ENCODE measurements around the gene LTBP3. TPM values are rescaled to one million over a fixed set of nuclear protein-coding genes. Genes with fewer than 3 reads are reported as not detected.

LTBP3 gene
- total and polyA plus RNA-seq, 2 of the 13 experiments (the other 11 are each of a cell fraction or from before 2014, with no cell fraction given) = 12.2 to 68.1 TPM

GRCh38 chr11:65555693-65556231 is 2.4 kb downstream of the LTBP3 start (continued):
- TF ChIP-seq PAXIP1 (CRISPR knock-in tag; conservative IDR thresholded peaks at IDR 0.05) (peak; percentile 62), ZNF280B (CRISPR knock-in tag; IDR thresholded peaks at IDR 0.05; ENCODE audit: borderline replicate concordance) (no peak), ZNF687 (CRISPR knock-in tag; IDR thresholded peaks at IDR 0.05) (peak; percentile 80), YY1 (IDR thresholded peaks at IDR 0.05; ENCODE audit: insufficient read depth, insufficient replicate concordance, low read depth, low read length) (no peak), SOX13 (IDR thresholded peaks at IDR 0.05) (no peak), SOX13 (CRISPR knock-in tag; conservative IDR thresholded peaks at IDR 0.05 in 1 of 2, IDR thresholded peaks at IDR 0.05 in 1 of 2) (peak in 1 of 2 experiments; percentile 28; a peak in 1 of 4 replicates), TBX2 (CRISPR knock-in tag; IDR thresholded peaks at IDR 0.05; ENCODE audit: borderline replicate concordance) (peak; percentile 34; the same call in 1 of the 2 replicates), HBP1 (CRISPR knock-in tag; IDR thresholded peaks at IDR 0.05; ENCODE audit: low read depth) (no peak), ZNF562 (CRISPR knock-in tag; IDR thresholded peaks at IDR 0.05; ENCODE audit: borderline replicate concordance) (no peak), MLLT10 (CRISPR knock-in tag; IDR thresholded peaks at IDR 0.05) (no peak), POLR2A (IDR thresholded peaks at IDR 0.05; ENCODE audit: insufficient read depth in 1 of 2, low read depth in 2 of 2, low read length in 2 of 2) (no peak), SIN3A (IDR thresholded peaks at IDR 0.05; ENCODE audit: borderline replicate concordance, low read depth, low read length) (0 out of 2 replicates have a peak, but pooled peaks have one; percentile 41), DBP (CRISPR knock-in tag; IDR thresholded peaks at IDR 0.05; ENCODE audit: not compliant biosample characterization) (no peak), BHLHE40 (IDR thresholded peaks at IDR 0.05; ENCODE audit: low read length) (no peak), MEF2D (CRISPR knock-in tag; IDR thresholded peaks at IDR 0.05) (no peak), SMAD9 (CRISPR knock-in tag; IDR thresholded peaks at IDR 0.05) (no peak), ZNF441 (CRISPR knock-in tag; IDR thresholded peaks at IDR 0.05; ENCODE audit: borderline replicate concordance) (no peak)
